Progenitor cell of endocrine pancreas (in vitro differentiated cells): ENCODE results near the gene OPN1MW3. TPM values are rescaled to one million over a fixed set of nuclear protein-coding genes. Genes with fewer than 3 reads are reported as not detected.
A peak's percentile ranks its signal among the peaks of the same experiment; 100 is the strongest.

Experiments used
- DNase-seq: peaks from one replicate; pipeline ENCODE4 v3.0.0; 2021; ENCODE audit warnings: low spot score; ENCODE audit not compliant: unreplicated experiment
- H3K27ac Mint-ChIP-seq: 2 replicates; pipeline ENCODE4 v1.8.0; 2021; ENCODE audit warnings: mild to moderate bottlenecking, moderate library complexity, mixed read lengths
- H3K27me3 Mint-ChIP-seq: 2 replicates; pipeline ENCODE4 v1.8.0; 2021; ENCODE audit warnings: mixed read lengths
- H3K36me3 Mint-ChIP-seq: 2 replicates; pipeline ENCODE4 v1.8.0; 2022; ENCODE audit warnings: mixed read lengths; ENCODE audit not compliant: insufficient read depth
- H3K4me1 Mint-ChIP-seq: 2 replicates; pipeline ENCODE4 v1.8.0; 2021; ENCODE audit warnings: low read depth, mixed read lengths
- H3K4me3 Mint-ChIP-seq: 2 replicates; pipeline ENCODE4 v1.8.0; 2021; ENCODE audit warnings: low read depth, mild to moderate bottlenecking, moderate library complexity, mixed read lengths
- H3K9me3 Mint-ChIP-seq: 2 replicates; pipeline ENCODE4 v1.8.0; 2021; ENCODE audit warnings: low read depth, mixed read lengths
- CTCF ChIP-seq: fragments of 200-600 bp; sonication (generic); IDR thresholded peaks from one replicate; pipeline ENCODE4 v1.5.0; 2021; ENCODE audit warnings: antibody characterized with exemption, mild to moderate bottlenecking; ENCODE audit not compliant: unreplicated experiment
- total RNA-seq: library from RNA; stranded (reverse); gene quantifications from 2 replicates; pipeline ENCODE4 v1.2.1, GENCODE V29; 2021

Gene OPN1MW3
- total RNA-seq, 1 donor from 2014 or later: not detected

GRCh38 chrX:154305541-154306205 is 48.3 kb downstream of the OPN1MW3 start:
- TF ChIP-seq CTCF: no peak
- peaks cover 12% of the 10 kb centered on the region for H3K9me3 Mint-ChIP-seq
- no peak for DNase-seq
- no peak overlapping the region for H3K4me3 Mint-ChIP-seq
- H3K27me3 Mint-ChIP-seq: no peaks in the 10 kb centered on the region
- no peaks in the 10 kb centered on the region for H3K4me1 Mint-ChIP-seq
- H3K36me3 Mint-ChIP-seq: no peaks in the 10 kb centered on the region
- H3K27ac Mint-ChIP-seq: no peak overlapping the region

- TF ChIP-seq CTCF: no peak
- Mint-ChIP-seq H3K27ac (no peak overlapping the region), H3K4me3 (no peak overlapping the region), H3K36me3 (no peaks in the 10 kb centered on the region), H3K9me3 (peaks cover 20% of the 10 kb centered on the region), H3K4me1 (no peaks in the 10 kb centered on the region), H3K27me3 (no peaks in the 10 kb centered on the region)
- no peak for DNase-seq
Observed at GRCh38 chrX:154307202-154307601, 49.8 kb downstream of the OPN1MW3 start.

GRCh38 chrX:154308108-154308946 is 50.9 kb downstream of the OPN1MW3 start:
- Mint-ChIP-seq H3K27ac (no peak overlapping the region), H3K4me3 (no peak overlapping the region), H3K27me3 (no peaks in the 10 kb centered on the region), H3K4me1 (no peaks in the 10 kb centered on the region), H3K36me3 (no peaks in the 10 kb centered on the region), H3K9me3 (peaks cover 16% of the 10 kb centered on the region)
- peak; percentile 61 for TF ChIP-seq CTCF
- DNase-seq: peak; percentile 38

- H3K27me3 Mint-ChIP-seq: no peaks in the 10 kb centered on the region
- H3K36me3 Mint-ChIP-seq: no peaks in the 10 kb centered on the region
- TF ChIP-seq CTCF: no peak
- no peak for DNase-seq
- H3K4me3 Mint-ChIP-seq: no peak overlapping the region
- peaks cover 11% of the 10 kb centered on the region for H3K9me3 Mint-ChIP-seq
- H3K4me1 Mint-ChIP-seq: no peaks in the 10 kb centered on the region
- H3K27ac Mint-ChIP-seq: no peak overlapping the region
Observed at GRCh38 chrX:154309041-154309775, 51.8 kb downstream of the OPN1MW3 start.
